Activated naive CD4-positive, alpha-beta T cell (primary cell): ENCODE data around the gene DDX11.
"Not testable (repeated sequence)": the region's sequence is repeated elsewhere in the genome, so short reads cannot be mapped to it uniquely, and the experiment has no call there.

Experiments used
- DNase-seq, 4 experiments: peaks; one replicate each; lab custom pipeline; 2025; lab: John Stamatoyannopoulos, UW

DDX11 gene

DNA sequence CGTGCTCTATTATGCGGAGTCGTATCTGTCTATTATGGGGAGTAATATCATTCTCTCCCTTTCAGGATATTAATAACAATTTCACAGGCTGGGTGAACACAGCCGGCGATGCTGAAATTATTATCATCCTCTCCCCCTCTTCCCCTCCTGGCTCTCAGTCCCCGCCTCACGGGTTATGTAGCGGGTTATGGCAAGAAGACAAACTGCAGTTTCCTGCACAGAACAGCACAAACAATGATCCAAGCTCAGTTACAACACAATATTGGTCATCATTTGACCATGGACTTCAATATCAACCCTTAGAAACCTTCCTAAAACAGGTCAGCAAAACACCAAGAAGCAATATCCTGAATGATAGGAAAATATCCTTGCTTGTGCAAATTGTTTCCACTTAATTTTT, 50.5 kb downstream of the DDX11 start:
- DNase-seq, result not testable (repeated sequence)

DNA sequence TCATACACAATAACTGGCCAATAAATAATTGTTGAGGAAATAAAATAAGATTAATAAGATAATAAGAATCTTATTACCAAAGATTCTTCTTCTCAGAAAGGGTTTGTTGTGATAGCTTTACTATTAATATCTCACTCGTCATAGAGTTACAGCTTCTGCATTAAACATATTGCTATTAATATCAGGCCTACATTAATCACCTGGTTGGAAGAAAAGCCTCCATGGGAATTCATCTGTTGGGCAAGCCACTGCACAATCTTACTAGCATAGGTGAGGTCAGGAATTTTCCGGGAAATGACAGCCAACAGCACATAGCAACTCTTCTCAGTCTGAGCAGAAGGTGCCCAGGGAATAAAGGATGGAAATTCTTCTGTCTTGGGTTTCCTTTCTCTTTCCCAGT, 51.5 kb downstream of the DDX11 start:
- DNase-seq, result not testable (repeated sequence)

DNA sequence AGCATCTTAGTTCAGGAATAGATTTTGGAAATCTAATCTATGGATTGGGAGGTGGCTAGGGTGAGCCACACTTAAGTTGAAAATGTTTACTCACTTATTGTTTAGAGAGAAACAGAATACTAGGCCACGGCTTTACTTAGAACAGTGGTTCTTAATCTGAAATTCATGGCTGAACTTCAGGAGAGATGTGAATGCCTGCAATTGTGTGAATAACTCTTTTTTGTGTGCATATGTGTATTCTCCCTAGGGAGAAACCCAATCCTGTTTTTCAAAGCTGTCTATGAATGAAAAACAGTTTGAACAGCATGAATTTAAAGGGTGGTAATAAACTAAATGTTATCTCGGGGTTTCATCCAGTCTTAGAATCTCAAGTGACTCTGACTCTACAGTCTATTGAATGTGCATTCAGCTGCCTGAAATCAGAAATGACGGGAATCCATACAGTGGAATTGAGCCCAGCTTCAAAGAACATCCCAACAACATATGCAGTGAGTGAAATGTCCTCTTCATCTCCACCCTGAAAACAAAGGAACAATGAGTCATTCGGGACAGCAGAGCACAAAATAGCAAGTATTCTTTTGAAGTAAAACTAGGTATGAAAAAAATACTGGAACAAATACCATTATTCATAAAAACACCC, 53.7 kb downstream of the DDX11 start:
- DNase-seq, result not testable (repeated sequence)

DNA sequence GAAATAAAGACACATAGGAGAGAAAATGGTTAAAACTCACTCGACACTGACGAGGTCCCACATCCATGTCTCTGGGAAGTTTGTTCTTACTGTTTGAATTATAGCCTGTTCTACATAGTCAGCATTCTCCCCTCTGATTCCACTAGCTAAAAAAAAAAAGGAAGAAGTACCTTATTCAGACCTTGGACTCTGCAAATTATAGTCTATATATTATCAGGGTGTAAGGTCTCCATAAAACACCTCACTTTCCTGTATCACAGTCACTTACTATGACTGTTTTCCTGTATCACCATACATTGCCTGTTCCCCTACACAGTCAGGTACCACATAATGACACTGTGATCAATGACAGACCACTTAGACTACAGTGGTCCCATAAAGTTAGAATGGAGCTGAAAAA, 62.9 kb downstream of the DDX11 start:
- not testable (repeated sequence) for DNase-seq

DNA sequence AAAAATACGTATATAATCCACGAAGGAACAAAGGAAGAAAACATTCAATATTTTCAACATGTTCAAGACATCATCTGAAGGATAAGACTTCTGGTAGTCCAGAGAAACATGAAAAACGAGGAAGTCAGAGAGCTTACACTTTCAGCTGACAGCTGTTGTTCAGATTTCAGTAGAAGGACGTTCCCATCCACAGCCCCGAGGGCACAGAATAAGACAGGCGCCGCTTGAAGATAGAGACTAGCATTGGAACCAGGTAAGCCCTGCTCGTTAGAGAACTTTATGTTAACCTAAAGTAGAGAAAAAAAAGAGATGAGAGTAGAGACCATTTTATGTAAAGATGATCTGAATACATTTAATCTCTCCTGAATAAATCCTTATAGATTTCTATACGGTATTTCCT, 71.1 kb downstream of the DDX11 start:
- not testable (repeated sequence) for DNase-seq

DNA sequence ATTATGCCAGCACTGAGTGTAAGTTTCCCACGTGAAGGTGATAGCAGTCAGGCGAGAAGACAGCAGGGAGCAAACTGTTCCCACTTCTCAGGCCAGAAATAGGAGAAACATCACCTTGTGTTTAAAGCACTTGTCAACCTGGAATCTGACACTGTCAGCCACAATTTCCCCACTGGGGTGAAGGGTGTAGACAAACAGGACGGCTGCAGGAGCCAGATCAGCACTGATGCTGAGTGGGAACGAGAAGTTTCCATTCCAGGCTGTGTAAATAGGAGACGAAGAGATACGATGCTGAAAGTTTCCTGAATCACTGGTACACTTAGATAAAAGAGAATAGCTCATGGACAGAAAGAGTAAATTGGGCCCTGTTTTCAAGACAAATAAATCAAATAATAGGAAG, 71.6 kb downstream of the DDX11 start:
- not testable (repeated sequence) for DNase-seq

DNA sequence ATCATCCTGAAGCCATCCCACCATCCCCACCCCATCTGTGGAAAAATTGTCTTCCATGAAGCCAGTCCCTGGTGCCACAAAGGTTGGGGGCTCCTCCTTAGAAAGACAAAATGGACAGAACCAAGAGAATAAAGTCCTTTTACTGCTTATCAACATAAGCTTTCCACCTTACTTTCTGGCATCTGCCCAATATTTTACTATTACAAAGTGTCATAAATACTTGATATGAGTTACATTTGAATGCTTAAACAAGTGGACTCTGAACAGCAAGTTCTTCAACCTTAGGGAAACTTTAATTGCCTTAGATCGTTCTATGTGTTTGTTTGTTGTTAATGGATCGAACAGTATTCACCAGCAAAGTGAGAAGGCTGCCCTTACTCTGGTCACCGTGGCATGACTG, 73.8 kb downstream of the DDX11 start:
- DNase-seq, result not testable (repeated sequence)

DNA sequence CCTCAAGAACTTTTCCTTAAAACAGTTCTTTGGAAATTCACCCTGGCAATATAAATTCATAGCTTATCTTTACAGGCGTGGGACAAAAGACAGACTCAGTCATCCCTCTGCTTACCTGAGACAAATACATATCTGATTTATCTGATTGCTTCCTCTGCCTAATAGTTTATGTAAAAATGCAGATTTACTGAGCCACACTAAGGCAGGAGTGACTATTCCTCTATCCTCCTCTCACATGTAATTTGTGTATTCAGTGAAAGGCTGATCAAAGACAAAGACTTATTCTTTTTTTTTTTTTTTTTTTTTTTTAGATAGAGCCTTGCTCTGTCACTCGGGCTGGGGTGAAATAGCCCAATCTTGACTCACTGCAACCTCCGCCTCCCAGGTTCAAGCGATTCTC, 77.1 kb downstream of the DDX11 start:
- not testable (repeated sequence) for DNase-seq
